HFFc6 (cell line): ENCODE data around the gene SNED1. TPM values are rescaled to one million over a fixed set of nuclear protein-coding genes. Genes with fewer than 3 reads are reported as not detected.

Experiments
- DNase-seq: peaks from one replicate; pipeline ENCODE4 v3.0.0-alpha.2; 2018
- H3K27ac Mint-ChIP-seq: 2 replicates; pipeline ENCODE4 v1.8.0; 2020; ENCODE audit warnings: mild to moderate bottlenecking, mixed read lengths
- H3K27me3 Mint-ChIP-seq: 2 replicates; pipeline ENCODE4 v1.8.0; 2021; ENCODE audit warnings: mild to moderate bottlenecking, moderate library complexity, mixed read lengths; ENCODE audit not compliant: insufficient read depth
- H3K36me3 Mint-ChIP-seq: 2 replicates; pipeline ENCODE4 v1.8.0; 2021; ENCODE audit warnings: low read depth, mixed read lengths
- H3K4me1 Mint-ChIP-seq: 2 replicates; pipeline ENCODE4 v1.8.0; 2020; ENCODE audit warnings: low read depth, mixed read lengths
- H3K4me3 Mint-ChIP-seq: 2 replicates; pipeline ENCODE4 v1.8.0; 2020; ENCODE audit warnings: mild to moderate bottlenecking, moderate library complexity, mixed read lengths
- H3K9me3 Mint-ChIP-seq: 2 replicates; pipeline ENCODE4 v1.8.0; 2020; ENCODE audit warnings: mild to moderate bottlenecking, mixed read lengths
- total RNA-seq, 6 experiments: library from RNA; stranded (reverse); fragmentation: NEBNext Ultra II Directional; extraction: Animal tissue kit (Norgen Biotek cat#: 25700); gene quantifications; 2 replicates in 1 of 6; 3 replicates in 5 of 6; pipeline ENCODE4 v1.2.3, GENCODE V29; 2021
- TF ChIP-seq, protein P1 (sequence below): fragments of 200-600 bp; sonication (generic); IDR thresholded peaks from 2 replicates; pipeline ENCODE4 v1.5.0; 2021; ENCODE audit warnings: antibody characterized with exemption, mild to moderate bottlenecking

SNED1 gene
- total RNA-seq, 6 experiments from 2014 or later: 1.2 to 2.1 (median 1.6) TPM

DNA sequence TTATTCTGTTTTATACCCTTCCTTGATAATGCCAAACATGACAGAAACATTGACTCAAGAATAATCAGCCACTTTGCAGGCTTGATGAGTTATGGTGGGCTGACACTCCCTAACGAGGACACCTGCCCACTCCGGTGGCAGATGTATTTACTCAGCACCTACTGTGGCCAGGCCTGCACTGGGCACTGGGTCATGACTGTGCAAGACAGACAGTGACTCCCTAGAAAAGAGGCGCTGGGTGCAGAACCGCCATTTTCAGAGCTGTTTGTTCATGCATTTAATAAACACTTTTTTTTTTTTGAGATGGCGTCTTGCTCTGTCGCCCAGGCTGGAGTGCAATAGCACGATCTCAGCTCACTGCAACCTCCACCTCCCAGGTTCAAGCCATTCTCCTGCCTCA, 32.5 kb downstream of the SNED1 start:
- no peaks in the 10 kb centered on the region for H3K4me1 Mint-ChIP-seq
- TF ChIP-seq, protein P1, sequence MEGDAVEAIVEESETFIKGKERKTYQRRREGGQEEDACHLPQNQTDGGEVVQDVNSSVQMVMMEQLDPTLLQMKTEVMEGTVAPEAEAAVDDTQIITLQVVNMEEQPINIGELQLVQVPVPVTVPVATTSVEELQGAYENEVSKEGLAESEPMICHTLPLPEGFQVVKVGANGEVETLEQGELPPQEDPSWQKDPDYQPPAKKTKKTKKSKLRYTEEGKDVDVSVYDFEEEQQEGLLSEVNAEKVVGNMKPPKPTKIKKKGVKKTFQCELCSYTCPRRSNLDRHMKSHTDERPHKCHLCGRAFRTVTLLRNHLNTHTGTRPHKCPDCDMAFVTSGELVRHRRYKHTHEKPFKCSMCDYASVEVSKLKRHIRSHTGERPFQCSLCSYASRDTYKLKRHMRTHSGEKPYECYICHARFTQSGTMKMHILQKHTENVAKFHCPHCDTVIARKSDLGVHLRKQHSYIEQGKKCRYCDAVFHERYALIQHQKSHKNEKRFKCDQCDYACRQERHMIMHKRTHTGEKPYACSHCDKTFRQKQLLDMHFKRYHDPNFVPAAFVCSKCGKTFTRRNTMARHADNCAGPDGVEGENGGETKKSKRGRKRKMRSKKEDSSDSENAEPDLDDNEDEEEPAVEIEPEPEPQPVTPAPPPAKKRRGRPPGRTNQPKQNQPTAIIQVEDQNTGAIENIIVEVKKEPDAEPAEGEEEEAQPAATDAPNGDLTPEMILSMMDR: no peak
- H3K9me3 Mint-ChIP-seq: peaks cover 26% of the 10 kb centered on the region
- peaks cover 1% of the 10 kb centered on the region; the same call in 1 of the 2 replicates for H3K27me3 Mint-ChIP-seq
- peaks cover 6% of the 10 kb centered on the region for H3K36me3 Mint-ChIP-seq
- no peak overlapping the region for H3K27ac Mint-ChIP-seq
- DNase-seq: no peak
- H3K4me3 Mint-ChIP-seq: no peak overlapping the region

DNA sequence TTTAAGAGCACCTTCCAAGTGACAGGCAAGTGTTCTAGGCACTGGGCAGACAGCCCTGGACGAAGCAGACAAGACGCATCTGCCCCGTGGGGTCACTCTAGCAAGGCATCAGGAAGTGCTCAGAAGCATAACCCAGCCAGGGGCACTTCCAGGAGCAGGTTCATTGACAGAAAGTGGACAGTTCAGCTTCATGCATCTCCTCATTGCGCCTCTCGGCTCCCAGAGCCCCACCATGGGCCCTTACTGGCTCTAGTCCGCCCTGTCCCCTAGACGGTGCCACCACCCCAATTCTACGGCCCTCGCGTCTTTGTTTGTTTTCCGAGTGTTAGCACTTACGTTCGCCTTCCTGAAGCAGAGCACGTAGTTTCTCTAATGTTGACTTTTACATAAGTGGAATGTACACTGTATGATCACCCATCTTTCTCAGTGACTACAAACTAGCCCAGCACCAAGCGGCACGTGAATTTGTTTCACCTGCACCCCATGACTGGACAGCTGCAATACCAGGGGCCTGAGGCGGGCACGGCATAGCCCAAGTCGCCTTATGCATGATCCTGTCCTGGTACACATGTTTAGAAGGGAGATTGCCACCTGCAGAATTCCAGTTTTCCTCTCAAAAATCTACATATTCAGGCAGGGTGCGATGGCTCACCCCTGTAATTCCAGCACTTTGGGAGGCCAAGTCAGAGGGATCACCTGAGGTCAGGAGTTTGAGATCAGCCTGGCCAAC, 33.2 kb downstream of the SNED1 start:
- DNase-seq: no peak
- Mint-ChIP-seq H3K9me3 (peaks cover 20% of the 10 kb centered on the region), H3K4me3 (no peak overlapping the region), H3K27ac (no peak overlapping the region), H3K4me1 (no peaks in the 10 kb centered on the region), H3K36me3 (peaks cover under 1% of the 10 kb centered on the region), H3K27me3 (peaks cover 1% of the 10 kb centered on the region; the same call in 1 of the 2 replicates)
- TF ChIP-seq, protein P1: no peak

DNA sequence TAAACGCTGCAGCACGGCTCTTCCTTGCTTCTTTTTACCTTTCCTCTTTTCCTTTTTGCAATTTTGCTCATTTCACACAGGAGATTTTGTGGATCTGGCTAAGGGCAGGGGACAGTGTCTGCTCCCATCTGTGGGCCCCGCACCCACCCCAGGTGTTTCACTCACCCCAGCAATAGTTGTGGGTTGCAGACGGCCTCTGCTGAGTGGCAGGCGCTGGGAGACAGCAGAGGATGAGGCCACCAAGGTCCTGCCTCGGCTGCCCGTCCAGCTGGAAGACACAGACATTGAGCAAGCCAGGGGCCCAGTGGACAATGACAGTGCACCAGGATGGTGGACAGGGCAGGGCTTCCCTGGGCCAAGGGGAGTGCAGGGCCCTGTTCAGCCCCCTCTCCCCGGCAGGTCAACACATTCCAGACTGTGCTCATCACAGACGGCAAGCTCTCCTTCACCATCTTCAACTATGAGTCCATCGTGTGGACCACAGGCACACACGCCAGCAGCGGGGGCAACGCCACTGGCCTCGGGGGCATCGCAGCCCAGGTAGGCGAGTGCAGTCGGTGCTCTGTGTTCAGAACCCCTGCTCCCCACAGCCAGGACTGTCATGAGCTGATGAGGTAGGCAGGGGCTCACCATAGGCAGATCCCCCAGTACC, 35.0 kb downstream of the SNED1 start:
- no peak overlapping the region for H3K4me3 Mint-ChIP-seq
- TF ChIP-seq, protein P1: no peak
- DNase-seq: no peak
- H3K27ac Mint-ChIP-seq: no peak overlapping the region
- no peaks in the 10 kb centered on the region for H3K4me1 Mint-ChIP-seq
- no peaks in the 10 kb centered on the region for H3K36me3 Mint-ChIP-seq
- peaks cover 1% of the 10 kb centered on the region; the same call in 1 of the 2 replicates for H3K9me3 Mint-ChIP-seq
- peaks cover 4% of the 10 kb centered on the region for H3K27me3 Mint-ChIP-seq

DNA sequence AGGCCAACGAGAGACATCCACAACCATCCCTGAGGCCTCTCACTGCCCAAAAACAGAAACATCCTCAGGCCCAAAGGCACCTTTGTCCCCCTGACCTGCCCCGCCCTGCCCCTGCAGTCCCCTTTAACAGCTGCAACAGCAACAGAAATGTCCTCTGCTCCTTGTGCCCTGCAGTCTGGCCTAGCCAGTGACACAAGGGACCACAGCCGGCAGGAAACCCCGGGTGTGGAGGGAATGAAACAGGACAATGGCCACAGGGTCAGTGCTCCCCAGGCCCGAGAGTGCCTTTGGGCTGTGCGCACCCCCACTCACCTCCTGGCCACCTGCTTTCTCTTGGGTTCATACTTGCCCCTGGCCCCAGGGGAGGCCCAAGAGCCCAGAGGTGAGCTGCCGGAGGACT, 35.6 kb downstream of the SNED1 start:
- Mint-ChIP-seq H3K27ac (no peak overlapping the region), H3K4me1 (no peaks in the 10 kb centered on the region), H3K27me3 (peaks cover 4% of the 10 kb centered on the region), H3K4me3 (no peak overlapping the region), H3K36me3 (no peaks in the 10 kb centered on the region), H3K9me3 (no peaks in the 10 kb centered on the region)
- TF ChIP-seq, protein P1: no peak
- DNase-seq: no peak

DNA sequence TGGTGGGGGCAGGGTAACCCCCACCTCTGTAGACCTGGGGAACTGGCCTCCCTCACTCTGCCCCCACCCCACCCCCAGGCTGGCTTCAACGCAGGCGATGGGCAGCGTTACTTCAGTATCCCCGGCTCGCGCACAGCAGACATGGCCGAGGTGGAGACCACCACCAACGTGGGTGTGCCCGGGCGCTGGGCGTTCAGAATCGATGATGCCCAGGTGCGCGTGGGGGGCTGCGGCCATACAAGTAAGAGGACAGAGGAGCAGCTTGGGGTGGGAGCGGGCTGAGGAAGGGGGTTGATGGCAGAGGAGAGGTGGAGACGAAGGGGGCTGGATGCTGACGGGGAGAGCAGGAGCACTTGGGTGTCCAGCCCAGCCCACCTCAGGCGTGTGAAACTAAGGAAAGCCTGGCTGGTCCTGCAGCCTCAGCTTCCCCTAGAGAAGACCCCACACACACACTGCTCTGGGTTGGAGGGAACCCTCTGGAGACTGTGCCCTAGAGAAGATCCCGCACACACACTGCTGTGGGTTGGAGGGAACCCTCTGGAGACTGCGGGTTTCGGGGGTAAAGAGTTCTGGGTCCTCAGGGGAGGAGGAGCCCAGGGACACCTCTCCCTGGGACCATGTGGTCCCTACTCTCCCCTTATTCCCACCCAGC, 36.2 kb downstream of the SNED1 start:
- TF ChIP-seq, protein P1: no peak
- DNase-seq: no peak
- no peak overlapping the region for H3K27ac Mint-ChIP-seq
- H3K36me3 Mint-ChIP-seq: no peaks in the 10 kb centered on the region
- H3K4me3 Mint-ChIP-seq: no peak overlapping the region
- H3K27me3 Mint-ChIP-seq: peaks cover 4% of the 10 kb centered on the region
- no peaks in the 10 kb centered on the region for H3K9me3 Mint-ChIP-seq
- H3K4me1 Mint-ChIP-seq: no peaks in the 10 kb centered on the region
